GM12878 (cell line): ENCODE data around the gene CTXND2. TPM values are rescaled to one million over a fixed set of nuclear protein-coding genes. Genes with fewer than 3 reads are reported as not detected.

ENCODE experiments used
- ASH2L ChIP-seq: fragments of 300-600, 200-600 bp; sonication (generic); IDR thresholded peaks from 2 replicates; pipeline ENCODE4 v1.6.1; 2017; ENCODE audit warnings: low read depth, mild to moderate bottlenecking, borderline replicate concordance
- ATF7 ChIP-seq: fragments of 450-650 bp; IDR thresholded peaks from 2 replicates; pipeline ENCODE4 v1.6.1; 2016; ENCODE audit warnings: low read depth, mild to moderate bottlenecking
- BHLHE40 ChIP-seq, 2 experiments: fragments of 450-650 bp in 1 of 2; IDR thresholded peaks; 2 replicates each; pipeline ENCODE4 v1.6.1; 2011 to 2017; ENCODE audit warnings: low read depth in 2 of 2, borderline replicate concordance in 1 of 2, improper control_type of control experiment in 1 of 2, low read length in 1 of 2, mild to moderate bottlenecking in 1 of 2
- BRCA1 ChIP-seq: IDR thresholded peaks from 2 replicates; pipeline ENCODE4 v1.6.1; 2011; ENCODE audit warnings: low read depth, low read length, improper control_type of control experiment
- CBX3 ChIP-seq: fragments of 200-600 bp; sonication (generic); IDR thresholded peaks from 2 replicates; pipeline ENCODE4 v1.6.1; 2016; ENCODE audit warnings: low read depth, borderline replicate concordance
- CBX5 ChIP-seq: sonication (generic); IDR thresholded peaks from 2 replicates; pipeline ENCODE4 v1.6.1; 2016; ENCODE audit warnings: low read depth, moderate library complexity, mild to moderate bottlenecking, inconsistent platforms
- CHD4 ChIP-seq: fragments of 200-600 bp; sonication (generic); IDR thresholded peaks from 2 replicates; pipeline ENCODE4 v1.6.1; 2016; ENCODE audit warnings: mild to moderate bottlenecking
- CREB1 ChIP-seq: IDR thresholded peaks from 2 replicates; pipeline ENCODE4 v1.6.1; 2012; ENCODE audit warnings: low read depth, mild to moderate bottlenecking, inconsistent platforms
- EED ChIP-seq: sonication (generic); IDR thresholded peaks from 2 replicates; pipeline ENCODE4 v1.6.1; 2016; ENCODE audit warnings: antibody characterized with exemption, low read depth
- EGR1 ChIP-seq, 2 experiments: IDR thresholded peaks; 1 replicate in 1 of 2; 2 replicates in 1 of 2; pipeline ENCODE4 v1.6.1; 2011 to 2012; ENCODE audit warnings: low read depth in 2 of 2, low read length in 2 of 2, borderline replicate concordance in 1 of 2, mild to moderate bottlenecking in 1 of 2, moderate library complexity in 1 of 2
- GABPA ChIP-seq: IDR thresholded peaks from 2 replicates; pipeline ENCODE4 v1.6.1; 2014; ENCODE audit warnings: antibody characterized with exemption, low read depth, mild to moderate bottlenecking, inconsistent platforms
- HCFC1 ChIP-seq: fragments of 150-350 bp; IDR thresholded peaks from 2 replicates; pipeline ENCODE4 v1.6.1; 2014; ENCODE audit warnings: low read length
- HDAC2 ChIP-seq: fragments of 200-600 bp; sonication (generic); IDR thresholded peaks from 2 replicates; pipeline ENCODE4 v1.6.1; 2017
- HDGF ChIP-seq: fragments of 450-650 bp; IDR thresholded peaks from 2 replicates; pipeline ENCODE4 v1.6.1; 2016; ENCODE audit warnings: antibody characterized with exemption
- IKZF1 ChIP-seq: fragments of 450-650 bp; conservative IDR thresholded peaks from 2 replicates; pipeline ENCODE4 v1.6.1; 2017; ENCODE audit warnings: antibody characterized with exemption, mild to moderate bottlenecking
- LARP7 ChIP-seq: fragments of 450-650 bp; IDR thresholded peaks from 2 replicates; pipeline ENCODE4 v1.6.1; 2017; ENCODE audit warnings: mild to moderate bottlenecking
- POU2F2 ChIP-seq: IDR thresholded peaks from 3 replicates; pipeline ENCODE4 v1.6.1; 2011; ENCODE audit warnings: low read depth, mild to moderate bottlenecking, low read length, borderline replicate concordance
- RBBP5 ChIP-seq: fragments of 200-600 bp; sonication (generic); conservative IDR thresholded peaks from 2 replicates; pipeline ENCODE4 v1.6.1; 2016
- SREBF2 ChIP-seq: IDR thresholded peaks from 2 replicates; pipeline ENCODE4 v1.6.1; 2012; ENCODE audit warnings: mild to moderate bottlenecking, low read length
- STAT3 ChIP-seq: IDR thresholded peaks from 2 replicates; pipeline ENCODE4 v1.6.1; 2011; ENCODE audit warnings: low read depth, low read length, improper control_type of control experiment
- TAF1 ChIP-seq: IDR thresholded peaks from 2 replicates; pipeline ENCODE4 v1.6.1; 2011; ENCODE audit warnings: mild to moderate bottlenecking, low read depth, low read length, borderline replicate concordance
- TARDBP ChIP-seq: IDR thresholded peaks from 2 replicates; pipeline ENCODE4 v1.6.1; 2016; ENCODE audit warnings: borderline replicate concordance
- TBL1XR1 ChIP-seq: IDR thresholded peaks from 2 replicates; pipeline ENCODE4 v1.6.1; 2012; ENCODE audit warnings: low read depth, low read length, improper control_type of control experiment
- TCF12 ChIP-seq: IDR thresholded peaks from 2 replicates; pipeline ENCODE4 v1.6.1; 2011; ENCODE audit warnings: low read depth, mild to moderate bottlenecking, low read length
- TCF7 ChIP-seq: IDR thresholded peaks from 2 replicates; pipeline ENCODE4 v1.6.1; 2014; ENCODE audit warnings: antibody characterized with exemption, borderline replicate concordance
- ZNF24 ChIP-seq: fragments of 450-650 bp; IDR thresholded peaks from 2 replicates; pipeline ENCODE4 v1.6.1; 2017; ENCODE audit warnings: antibody characterized with exemption, mild to moderate bottlenecking
- ZNF622 ChIP-seq: fragments of 450-650 bp; IDR thresholded peaks from 2 replicates; pipeline ENCODE4 v1.6.1; 2017; ENCODE audit warnings: mild to moderate bottlenecking, inconsistent platforms
- ZSCAN29 ChIP-seq: fragments of 450-650 bp; IDR thresholded peaks from 2 replicates; pipeline ENCODE4 v1.6.1; 2017; ENCODE audit warnings: mild to moderate bottlenecking, moderate library complexity
- ZZZ3 ChIP-seq: IDR thresholded peaks from 2 replicates; pipeline ENCODE4 v1.6.1; 2011; ENCODE audit warnings: low read depth; ENCODE audit not compliant: control insufficient read depth, insufficient read length
- polyA plus RNA-seq, 11 experiments: library from polyadenylated mRNA; depleted of rRNA in 4 of 11; unstranded in 6 of 11; stranded (reverse) in 5 of 11; fragments of >200 nt; fragmentation: Nextera tagmentation in 4 of 11; fragmentation: Illumina TruSeq in 1 of 11; extraction: Ambion mirVana in 4 of 11; extraction: Trizol in 1 of 11; gene quantifications; 1 replicate in 1 of 11; 2 replicates in 10 of 11; pipeline versions ENCODE4 v1.2.1 to v1.2.3, GENCODE V29; 2011 to 2016; ENCODE audit warnings: inconsistent platforms in 2 of 11, missing spikeins in 2 of 11, low read depth in 1 of 11
- total RNA-seq, 4 experiments: library from RNA; depleted of rRNA in 3 of 4; stranded (reverse); fragments of >200 nt in 3 of 4; fragmentation: Illumina TruSeq in 1 of 4; extraction: Trizol in 1 of 4; gene quantifications; 2 replicates each; pipeline versions ENCODE4 v1.2.1 to v1.2.3, GENCODE V29; 2013 to 2021
- TF ChIP-seq, protein P1 (sequence below): fragments of 450-650 bp; IDR thresholded peaks from 2 replicates; pipeline ENCODE4 v1.6.1; 2016; ENCODE audit warnings: mild to moderate bottlenecking, moderate library complexity, borderline replicate concordance
- TF ChIP-seq, protein P2 (sequence below): fragments of 450-650 bp; IDR thresholded peaks from 2 replicates; pipeline ENCODE4 v1.6.1; 2017; ENCODE audit warnings: borderline replicate concordance

The CTXND2 gene
- total and polyA plus RNA-seq, 10 of the 15 experiments (the other 5 are each of a cell fraction or from before 2014, with no cell fraction given): not detected

DNA sequence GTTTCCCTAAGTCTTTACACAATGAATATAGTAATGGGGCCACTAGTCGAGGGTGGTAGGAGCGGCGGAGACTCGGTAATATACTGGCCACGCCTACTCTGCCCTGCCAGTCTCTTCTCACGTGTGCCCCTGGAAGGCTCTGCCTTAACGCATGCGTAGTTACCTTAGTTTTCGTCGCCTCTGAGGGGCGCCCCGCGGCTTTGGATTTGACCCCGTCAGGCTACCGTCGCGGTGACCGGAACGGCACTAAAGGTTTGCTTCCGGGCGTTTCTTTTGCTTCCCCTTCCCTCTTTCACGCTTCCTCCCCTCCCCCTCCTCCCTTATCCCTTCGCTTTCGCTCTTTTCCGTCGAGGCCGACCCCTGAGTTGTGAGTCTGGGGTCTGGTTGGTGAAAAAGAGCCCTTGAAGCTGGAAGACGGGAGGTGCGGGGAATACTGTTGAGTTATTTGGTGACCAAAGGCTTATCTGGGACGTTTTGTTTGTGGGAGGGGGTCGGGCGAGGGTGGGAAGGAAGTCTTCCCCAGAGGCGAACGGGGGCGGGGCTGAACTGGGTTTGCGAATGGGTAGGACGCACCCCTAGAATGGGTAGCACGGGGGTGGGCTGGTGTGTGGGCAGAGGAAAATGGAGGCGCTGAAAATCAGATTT is 39.3 kb downstream of the CTXND2 start, which contains the start of gene SETDB1 (continued):
- TF ChIP-seq POU2F2: no peak; the same call in 2 of the 3 replicates
- no peak for TF ChIP-seq CBX3
- TF ChIP-seq CBX5: no peak
- TF ChIP-seq LARP7: no peak
- TF ChIP-seq TARDBP: 0 out of 2 replicates have a peak, but pooled peaks have one; percentile 60
- no peak for TF ChIP-seq ZZZ3
- TF ChIP-seq ZNF24: no peak
- no peak for TF ChIP-seq TCF7
- peak in 1 of 2 experiments; percentile 73; a peak in 1 of 3 replicates for TF ChIP-seq EGR1 (IDR thresholded peaks at IDR 0.05; ENCODE audit: borderline replicate concordance in 1 of 2, low read depth in 2 of 2, low read length in 2 of 2)
- no peak for TF ChIP-seq SREBF2
- peak; percentile 63 for TF ChIP-seq EED
- TF ChIP-seq BHLHE40 (IDR thresholded peaks at IDR 0.05; ENCODE audit: borderline replicate concordance in 1 of 2, low read depth in 2 of 2, low read length in 1 of 2): peak; percentile 94 to 95
- no peak for TF ChIP-seq HDGF
- no peak for TF ChIP-seq ASH2L
- TF ChIP-seq ZNF622: no peak
- TF ChIP-seq, protein P1, sequence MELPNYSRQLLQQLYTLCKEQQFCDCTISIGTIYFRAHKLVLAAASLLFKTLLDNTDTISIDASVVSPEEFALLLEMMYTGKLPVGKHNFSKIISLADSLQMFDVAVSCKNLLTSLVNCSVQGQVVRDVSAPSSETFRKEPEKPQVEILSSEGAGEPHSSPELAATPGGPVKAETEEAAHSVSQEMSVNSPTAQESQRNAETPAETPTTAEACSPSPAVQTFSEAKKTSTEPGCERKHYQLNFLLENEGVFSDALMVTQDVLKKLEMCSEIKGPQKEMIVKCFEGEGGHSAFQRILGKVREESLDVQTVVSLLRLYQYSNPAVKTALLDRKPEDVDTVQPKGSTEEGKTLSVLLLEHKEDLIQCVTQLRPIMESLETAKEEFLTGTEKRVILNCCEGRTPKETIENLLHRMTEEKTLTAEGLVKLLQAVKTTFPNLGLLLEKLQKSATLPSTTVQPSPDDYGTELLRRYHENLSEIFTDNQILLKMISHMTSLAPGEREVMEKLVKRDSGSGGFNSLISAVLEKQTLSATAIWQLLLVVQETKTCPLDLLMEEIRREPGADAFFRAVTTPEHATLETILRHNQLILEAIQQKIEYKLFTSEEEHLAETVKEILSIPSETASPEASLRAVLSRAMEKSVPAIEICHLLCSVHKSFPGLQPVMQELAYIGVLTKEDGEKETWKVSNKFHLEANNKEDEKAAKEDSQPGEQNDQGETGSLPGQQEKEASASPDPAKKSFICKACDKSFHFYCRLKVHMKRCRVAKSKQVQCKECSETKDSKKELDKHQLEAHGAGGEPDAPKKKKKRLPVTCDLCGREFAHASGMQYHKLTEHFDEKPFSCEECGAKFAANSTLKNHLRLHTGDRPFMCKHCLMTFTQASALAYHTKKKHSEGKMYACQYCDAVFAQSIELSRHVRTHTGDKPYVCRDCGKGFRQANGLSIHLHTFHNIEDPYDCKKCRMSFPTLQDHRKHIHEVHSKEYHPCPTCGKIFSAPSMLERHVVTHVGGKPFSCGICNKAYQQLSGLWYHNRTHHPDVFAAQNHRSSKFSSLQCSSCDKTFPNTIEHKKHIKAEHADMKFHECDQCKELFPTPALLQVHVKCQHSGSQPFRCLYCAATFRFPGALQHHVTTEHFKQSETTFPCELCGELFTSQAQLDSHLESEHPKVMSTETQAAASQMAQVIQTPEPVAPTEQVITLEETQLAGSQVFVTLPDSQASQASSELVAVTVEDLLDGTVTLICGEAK: peak; percentile 93; the same call in 1 of the 2 replicates
- TF ChIP-seq GABPA: peak; percentile 95
- TF ChIP-seq HDAC2: no peak
- no peak for TF ChIP-seq STAT3
- no peak for TF ChIP-seq CHD4
- peak; percentile 5; the same call in 1 of the 2 replicates for TF ChIP-seq TCF12
- TF ChIP-seq BRCA1: no peak
- peak; percentile 91 for TF ChIP-seq IKZF1
- TF ChIP-seq, protein P2, sequence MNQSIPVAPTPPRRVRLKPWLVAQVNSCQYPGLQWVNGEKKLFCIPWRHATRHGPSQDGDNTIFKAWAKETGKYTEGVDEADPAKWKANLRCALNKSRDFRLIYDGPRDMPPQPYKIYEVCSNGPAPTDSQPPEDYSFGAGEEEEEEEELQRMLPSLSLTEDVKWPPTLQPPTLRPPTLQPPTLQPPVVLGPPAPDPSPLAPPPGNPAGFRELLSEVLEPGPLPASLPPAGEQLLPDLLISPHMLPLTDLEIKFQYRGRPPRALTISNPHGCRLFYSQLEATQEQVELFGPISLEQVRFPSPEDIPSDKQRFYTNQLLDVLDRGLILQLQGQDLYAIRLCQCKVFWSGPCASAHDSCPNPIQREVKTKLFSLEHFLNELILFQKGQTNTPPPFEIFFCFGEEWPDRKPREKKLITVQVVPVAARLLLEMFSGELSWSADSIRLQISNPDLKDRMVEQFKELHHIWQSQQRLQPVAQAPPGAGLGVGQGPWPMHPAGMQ: no peak
- no peak for TF ChIP-seq TAF1
- no peak for TF ChIP-seq RBBP5
- TF ChIP-seq HCFC1: peak; percentile 71
- peak; percentile 67 for TF ChIP-seq ATF7
- TF ChIP-seq CREB1: peak; percentile 64; the same call in 1 of the 2 replicates
- no peak for TF ChIP-seq ZSCAN29
- TF ChIP-seq TBL1XR1: peak; percentile 71
